ENCODE measurements around the gene HMCN2. TPM values are rescaled to one million over a fixed set of nuclear protein-coding genes. Genes with fewer than 3 reads are reported as not detected.

HMCN2 gene
- total RNA-seq, 1 experiment from 2014 or later, result not detected

GRCh38 chr9:130387905-130388304 lies 122.3 kb downstream of the HMCN2 start:
- Mint-ChIP-seq H3K27ac (ENCODE audit: low read depth, unreplicated experiment) (no peak overlapping the region), H3K4me3 (ENCODE audit: unreplicated experiment) (no peak overlapping the region), H3K36me3 (ENCODE audit: insufficient read depth, unreplicated experiment) (no peaks in the 10 kb centered on the region), H3K4me1 (ENCODE audit: insufficient read depth, unreplicated experiment) (peaks cover 1% of the 10 kb centered on the region), H3K9me3 (ENCODE audit: unreplicated experiment) (no peaks in the 10 kb centered on the region), H3K27me3 (ENCODE audit: insufficient read depth, unreplicated experiment) (no peaks in the 10 kb centered on the region)
- ChIA-PET CTCF (no interaction called here), POLR2A (no interaction called here)
- no peak for DNase-seq (ENCODE audit: unreplicated experiment)
- no TSS peak for BruUV-seq (replicated peaks)
- no peak for TF ChIP-seq CTCF (IDR thresholded peaks at IDR 0.05; ENCODE audit: unreplicated experiment)
- intact Hi-C loops (cut with micrococcal nuclease), result no loop called here

DNA sequence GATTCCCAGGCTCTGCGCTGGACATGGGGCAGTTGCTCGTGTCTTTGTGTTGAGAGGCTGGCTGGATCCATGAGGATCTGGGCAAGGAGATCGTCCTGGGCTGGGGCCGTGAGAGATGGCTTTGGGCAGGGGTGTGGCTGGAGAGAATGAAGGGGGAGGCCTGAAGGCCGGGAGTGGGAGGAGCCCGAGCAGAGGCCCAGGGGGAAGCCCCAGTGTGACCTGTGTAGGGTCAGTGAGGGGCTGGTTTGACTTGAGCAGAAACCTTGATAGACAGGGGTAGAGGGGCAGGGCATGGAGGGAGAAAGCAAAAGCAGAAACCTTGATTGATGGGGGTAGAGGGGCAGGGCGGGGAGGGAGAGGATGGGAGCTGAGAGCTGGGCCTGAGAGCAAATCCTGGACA lies 124.8 kb downstream of the HMCN2 start:
- no TSS peak for BruUV-seq (replicated peaks)
- ChIA-PET CTCF (no interaction called here), POLR2A (no interaction called here)
- H3K4me1 Mint-ChIP-seq (ENCODE audit: insufficient read depth, unreplicated experiment), result peaks cover 8% of the 10 kb centered on the region
- H3K27ac Mint-ChIP-seq (ENCODE audit: low read depth, unreplicated experiment), result no peak overlapping the region
- TF ChIP-seq CTCF (IDR thresholded peaks at IDR 0.05; ENCODE audit: unreplicated experiment), result no peak
- H3K9me3 Mint-ChIP-seq (ENCODE audit: unreplicated experiment), result no peaks in the 10 kb centered on the region
- no peaks in the 10 kb centered on the region for H3K36me3 Mint-ChIP-seq (ENCODE audit: insufficient read depth, unreplicated experiment)
- intact Hi-C loops (cut with micrococcal nuclease), result no loop called here
- no peaks in the 10 kb centered on the region for H3K27me3 Mint-ChIP-seq (ENCODE audit: insufficient read depth, unreplicated experiment)
- no peak overlapping the region for H3K4me3 Mint-ChIP-seq (ENCODE audit: unreplicated experiment)
- DNase-seq (ENCODE audit: unreplicated experiment), result no peak

GRCh38 chr9:130390986-130391385 lies 125.4 kb downstream of the HMCN2 start:
- H3K4me3 Mint-ChIP-seq (ENCODE audit: unreplicated experiment), result no peak overlapping the region
- H3K4me1 Mint-ChIP-seq (ENCODE audit: insufficient read depth, unreplicated experiment), result peaks cover 8% of the 10 kb centered on the region
- H3K27me3 Mint-ChIP-seq (ENCODE audit: insufficient read depth, unreplicated experiment), result no peaks in the 10 kb centered on the region
- no peaks in the 10 kb centered on the region for H3K36me3 Mint-ChIP-seq (ENCODE audit: insufficient read depth, unreplicated experiment)
- intact Hi-C loops (cut with micrococcal nuclease), result no loop called here
- BruUV-seq (replicated peaks), result no TSS peak
- TF ChIP-seq CTCF (IDR thresholded peaks at IDR 0.05; ENCODE audit: unreplicated experiment), result no peak
- H3K27ac Mint-ChIP-seq (ENCODE audit: low read depth, unreplicated experiment), result no peak overlapping the region
- ChIA-PET CTCF (interaction anchor here (0.5 kb wide), 1 partner anchor 10 kb away, joined by 5 read pairs; no protein-coding TSS in a partner anchor), POLR2A (no interaction called here)
- no peak for DNase-seq (ENCODE audit: unreplicated experiment)
- no peaks in the 10 kb centered on the region for H3K9me3 Mint-ChIP-seq (ENCODE audit: unreplicated experiment)

DNA sequence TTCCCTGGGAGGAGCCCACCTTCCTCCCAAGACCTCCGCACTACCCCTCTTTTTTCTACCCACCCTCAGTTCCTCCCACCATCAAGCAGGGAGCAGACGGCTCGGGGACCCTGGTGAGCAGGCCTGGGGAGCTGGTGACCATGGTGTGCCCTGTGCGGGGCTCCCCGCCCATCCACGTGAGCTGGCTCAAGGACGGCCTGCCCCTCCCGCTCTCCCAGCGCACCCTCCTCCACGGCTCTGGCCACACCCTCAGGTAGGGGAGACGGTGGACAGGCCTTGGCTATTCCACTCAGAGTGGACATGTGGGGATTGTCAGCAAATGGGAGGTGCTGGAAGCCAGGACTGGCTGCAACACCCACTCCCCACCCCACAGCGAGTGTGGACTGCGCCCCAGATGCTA lies 126.3 kb downstream of the HMCN2 start:
- peaks cover 8% of the 10 kb centered on the region for H3K4me1 Mint-ChIP-seq (ENCODE audit: insufficient read depth, unreplicated experiment)
- TF ChIP-seq CTCF (IDR thresholded peaks at IDR 0.05; ENCODE audit: unreplicated experiment), result no peak
- no peaks in the 10 kb centered on the region for H3K27me3 Mint-ChIP-seq (ENCODE audit: insufficient read depth, unreplicated experiment)
- intact Hi-C loops (cut with micrococcal nuclease), result no loop called here
- peak overlapping the region; percentile 12 for H3K27ac Mint-ChIP-seq (ENCODE audit: low read depth, unreplicated experiment)
- no peak overlapping the region for H3K4me3 Mint-ChIP-seq (ENCODE audit: unreplicated experiment)
- H3K36me3 Mint-ChIP-seq (ENCODE audit: insufficient read depth, unreplicated experiment), result no peaks in the 10 kb centered on the region
- DNase-seq (ENCODE audit: unreplicated experiment), result no peak
- BruUV-seq (replicated peaks), result no TSS peak
- ChIA-PET CTCF (interaction anchor here (0.6 kb wide), 1 partner anchor 247 kb away, joined by 3 read pairs; no protein-coding TSS in a partner anchor), POLR2A (interaction anchor here (0.7 kb wide), 1 partner anchor 28 kb away, joined by 3 read pairs; no protein-coding TSS in a partner anchor)
- no peaks in the 10 kb centered on the region for H3K9me3 Mint-ChIP-seq (ENCODE audit: unreplicated experiment)
